SU-DHL-6 (cell line): Measurements from ENCODE around the gene USP10.

ENCODE experiments used
- H2AFZ ChIP-seq: fragments of 200-600 bp; sonication (generic); 2 replicates; pipeline ENCODE4 v1.6.1; 2014; ENCODE audit warnings: low read depth, mild to moderate bottlenecking, moderate library complexity, mixed read lengths, antibody characterized with exemption, low read length; ENCODE audit not compliant: severe bottlenecking
- H3F3A ChIP-seq: fragments of 200-600 bp; shearing (Covaris generic); 2 replicates; pipeline ENCODE4 v1.6.0; 2016; ENCODE audit warnings: antibody characterized with exemption, mild to moderate bottlenecking; ENCODE audit not compliant: insufficient read depth
- H3K27ac ChIP-seq: fragments of 200-600 bp; sonication (generic); 2 replicates; pipeline ENCODE4 v1.5.1; 2016; ENCODE audit warnings: low read depth, mild to moderate bottlenecking, low read length, moderate library complexity, mixed read lengths
- H3K27me3 ChIP-seq: fragments of 200-600 bp; sonication (generic), shearing (Covaris generic); 2 replicates; pipeline ENCODE4 v1.6.0; 2014; ENCODE audit warnings: mild to moderate bottlenecking, low read length
- H3K36me3 ChIP-seq: fragments of 200-600 bp; sonication (generic); 2 replicates; pipeline ENCODE4 v1.6.1; 2014; ENCODE audit warnings: mild to moderate bottlenecking, low read length, mixed read lengths
- H3K4me2 ChIP-seq: fragments of 300-600, 200-600 bp; shearing (Covaris generic), sonication (generic); 2 replicates; pipeline ENCODE4 v1.6.0; 2014; ENCODE audit warnings: low read length, low read depth, mild to moderate bottlenecking; ENCODE audit not compliant: poor library complexity, severe bottlenecking
- H3K4me3 ChIP-seq: fragments of 200-600 bp; sonication (generic); 2 replicates; pipeline ENCODE4 v1.5.1; 2014; ENCODE audit warnings: antibody characterized with exemption, low read length, mild to moderate bottlenecking, mixed read lengths; ENCODE audit not compliant: insufficient read depth, poor library complexity, severe bottlenecking
- H3K79me2 ChIP-seq: fragments of 200-600 bp; sonication (generic); 2 replicates; pipeline ENCODE4 v1.6.1; 2014; ENCODE audit warnings: mild to moderate bottlenecking, low read length, moderate library complexity; ENCODE audit not compliant: insufficient read depth
- H3K9ac ChIP-seq: fragments of 200-600 bp; sonication (generic); 2 replicates; pipeline ENCODE4 v1.7.0; 2014; ENCODE audit warnings: mild to moderate bottlenecking, low read length
- H3K9me2 ChIP-seq: fragments of 200-600 bp; sonication (generic); replicated peaks from 2 replicates; pipeline ENCODE4 v1.6.1; 2014; ENCODE audit warnings: low read length; ENCODE audit not compliant: insufficient read depth
- H3K9me3 ChIP-seq: fragments of 200-600 bp; sonication (generic); 2 replicates; pipeline ENCODE4 v1.6.1; 2014; ENCODE audit warnings: low read length, mixed read lengths; ENCODE audit not compliant: insufficient read depth
- H4K20me1 ChIP-seq: fragments of 200-600 bp; sonication (generic); 2 replicates; pipeline ENCODE4 v1.6.1; 2014; ENCODE audit warnings: low read depth, mild to moderate bottlenecking, antibody characterized with exemption, low read length, moderate library complexity, mixed read lengths
- CTCF ChIP-seq: fragments of 200-600 bp; sonication (generic); IDR thresholded peaks from one replicate; pipeline ENCODE4 v1.5.1; 2017; ENCODE audit warnings: antibody characterized with exemption, mild to moderate bottlenecking, low read length, moderate library complexity; ENCODE audit not compliant: insufficient read depth, poor library complexity, severe bottlenecking
- EZH2phosphoT487 ChIP-seq: fragments of 200-600 bp; sonication (generic), shearing (Covaris generic); conservative IDR thresholded peaks from 2 replicates; pipeline ENCODE4 v1.6.1; 2018; ENCODE audit warnings: mild to moderate bottlenecking, antibody characterized with exemption, low read length, moderate library complexity, mixed read lengths

USP10 gene

DNA sequence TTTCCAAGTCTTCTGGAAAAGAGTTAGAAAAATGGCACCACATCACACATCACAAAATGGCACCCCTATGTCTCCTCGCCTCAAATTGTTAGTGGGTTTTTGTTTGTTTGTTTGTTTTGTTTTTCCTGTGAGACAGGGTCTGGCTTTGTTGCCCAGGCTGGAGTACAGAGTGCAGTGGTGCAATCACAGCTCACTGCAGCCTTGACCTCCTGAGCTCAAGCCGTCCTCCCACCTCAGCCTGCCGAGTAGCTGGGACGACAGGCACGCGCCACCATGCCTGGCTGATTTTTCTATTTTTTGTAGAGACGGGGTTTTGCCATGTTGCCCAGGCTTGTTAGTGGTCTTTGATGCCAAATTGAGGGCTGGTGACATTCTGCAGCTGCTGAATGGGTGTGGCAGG is 116.2 kb downstream of the USP10 start:
- H3F3A ChIP-seq, result no peaks in the 10 kb centered on the region
- no peaks in the 10 kb centered on the region for H3K36me3 ChIP-seq
- no peak overlapping the region for H3K4me3 ChIP-seq
- H3K9me2 ChIP-seq, result no peaks in the 10 kb centered on the region
- no peaks in the 10 kb centered on the region for H3K79me2 ChIP-seq
- H3K4me2 ChIP-seq, result no peak overlapping the region
- H3K27me3 ChIP-seq, result no peaks in the 10 kb centered on the region
- H3K27ac ChIP-seq, result no peak overlapping the region
- no peak for TF ChIP-seq CTCF
- TF ChIP-seq EZH2phosphoT487, result no peak
- H3K9ac ChIP-seq, result no peak overlapping the region
- H2AFZ ChIP-seq, result no peak overlapping the region
- no peaks in the 10 kb centered on the region for H4K20me1 ChIP-seq
- no peaks in the 10 kb centered on the region for H3K9me3 ChIP-seq

DNA sequence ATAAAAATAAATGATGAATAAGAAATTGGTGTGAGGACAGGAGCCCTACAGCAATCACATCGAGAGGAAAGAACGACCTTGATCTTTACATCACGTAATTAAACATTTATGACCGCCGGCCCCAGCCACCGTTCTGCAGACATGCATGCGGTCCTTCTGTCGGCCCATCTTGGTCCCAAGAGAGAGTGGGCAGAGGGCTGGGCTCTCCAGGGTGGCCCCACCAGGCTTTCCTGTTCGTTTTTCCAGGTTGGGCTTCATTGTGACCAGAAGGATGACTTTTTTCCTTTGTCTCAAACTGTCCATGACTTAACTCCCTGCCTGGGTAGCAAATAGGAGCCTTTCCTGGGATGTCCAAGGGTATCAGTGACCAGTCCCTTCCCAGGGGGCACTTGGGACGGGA is 116.7 kb downstream of the USP10 start:
- H3K4me3 ChIP-seq, result no peak overlapping the region
- no peaks in the 10 kb centered on the region for H4K20me1 ChIP-seq
- H3K79me2 ChIP-seq, result no peaks in the 10 kb centered on the region
- TF ChIP-seq EZH2phosphoT487, result no peak
- TF ChIP-seq CTCF, result no peak
- H3K9me3 ChIP-seq, result no peaks in the 10 kb centered on the region
- H3K27me3 ChIP-seq, result no peaks in the 10 kb centered on the region
- H3K27ac ChIP-seq, result no peak overlapping the region
- no peak overlapping the region for H2AFZ ChIP-seq
- no peaks in the 10 kb centered on the region for H3K36me3 ChIP-seq
- no peaks in the 10 kb centered on the region for H3K9me2 ChIP-seq
- no peak overlapping the region for H3K9ac ChIP-seq
- no peak overlapping the region for H3K4me2 ChIP-seq
- H3F3A ChIP-seq, result no peaks in the 10 kb centered on the region

- Histone ChIP-seq H3K79me2 (no peaks in the 10 kb centered on the region), H3K27ac (no peak overlapping the region), H3K9me2 (no peaks in the 10 kb centered on the region), H3F3A (no peaks in the 10 kb centered on the region), H3K4me2 (no peak overlapping the region), H3K27me3 (no peaks in the 10 kb centered on the region), H2AFZ (no peak overlapping the region), H3K4me3 (no peak overlapping the region), H4K20me1 (no peaks in the 10 kb centered on the region), H3K36me3 (no peaks in the 10 kb centered on the region), H3K9me3 (no peaks in the 10 kb centered on the region), H3K9ac (no peak overlapping the region)
- TF ChIP-seq CTCF (no peak), EZH2phosphoT487 (no peak)
Observed at GRCh38 chr16:84817206-84817605, 117.4 kb downstream of the USP10 start.

DNA sequence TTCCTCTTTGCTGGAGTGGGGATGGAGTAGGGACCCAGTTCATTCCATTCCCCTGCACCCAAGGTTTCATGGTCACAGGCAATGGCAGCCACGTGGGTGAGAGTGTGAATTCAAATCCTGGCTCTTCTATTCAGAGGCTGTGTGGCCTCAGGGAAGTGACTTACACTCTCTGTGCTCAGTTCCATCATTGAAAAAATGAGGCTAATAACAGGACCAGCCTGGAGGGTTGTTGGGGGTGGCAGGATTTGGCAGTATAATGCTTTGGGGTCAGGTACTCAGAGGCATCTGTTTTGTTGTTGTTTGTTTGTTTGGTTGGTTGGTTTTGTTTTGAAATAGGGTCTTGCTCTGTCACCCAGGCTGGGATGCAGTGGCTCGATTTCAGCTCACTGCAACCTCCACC is 117.8 kb downstream of the USP10 start:
- no peak overlapping the region for H2AFZ ChIP-seq
- H3K36me3 ChIP-seq, result no peaks in the 10 kb centered on the region
- TF ChIP-seq EZH2phosphoT487, result no peak
- no peak for TF ChIP-seq CTCF
- no peak overlapping the region for H3K4me3 ChIP-seq
- no peak overlapping the region for H3K27ac ChIP-seq
- H3K27me3 ChIP-seq, result no peaks in the 10 kb centered on the region
- no peak overlapping the region for H3K4me2 ChIP-seq
- H3K9me3 ChIP-seq, result no peaks in the 10 kb centered on the region
- no peak overlapping the region for H3K9ac ChIP-seq
- no peaks in the 10 kb centered on the region for H3K9me2 ChIP-seq
- H4K20me1 ChIP-seq, result no peaks in the 10 kb centered on the region
- H3K79me2 ChIP-seq, result no peaks in the 10 kb centered on the region
- H3F3A ChIP-seq, result no peaks in the 10 kb centered on the region
